GM18511 (cell line): ENCODE measurements around the gene PRDM16.

Experiments
- ATAC-seq: cut with Tn5 transposase; IDR thresholded peaks from one replicate; pipeline ENCODE4 v1.9.1; 2021; ENCODE audit warnings: mild to moderate bottlenecking, moderate library complexity; ENCODE audit not compliant: unreplicated experiment

The PRDM16 gene

GRCh38 chr1:3176028-3176427, 107.0 kb downstream of the PRDM16 start:
- no peak for ATAC-seq

DNA sequence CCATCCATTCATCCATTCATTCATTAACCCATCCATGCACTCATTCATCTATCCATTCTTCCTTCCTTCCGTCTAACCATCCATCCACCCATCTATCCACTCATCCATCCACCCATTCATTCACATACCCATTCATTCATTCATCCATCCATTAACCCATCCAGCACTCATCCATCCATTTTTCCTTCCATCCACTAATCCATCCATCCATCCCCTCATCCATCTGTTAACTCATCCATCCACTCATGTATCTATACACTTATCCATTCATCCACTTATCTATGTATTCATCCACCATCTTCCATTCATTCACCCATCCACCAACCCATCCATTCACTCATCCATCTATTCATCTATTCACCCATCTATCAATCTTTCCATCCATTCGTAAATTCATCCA, 107.8 kb downstream of the PRDM16 start:
- ATAC-seq: no peak

GRCh38 chr1:3178279-3178678, 109.3 kb downstream of the PRDM16 start:
- no peak for ATAC-seq

- no peak for ATAC-seq
Measured at GRCh38 chr1:3179471-3179870, 110.5 kb downstream of the PRDM16 start.

- ATAC-seq: no peak
Measured at GRCh38 chr1:3180915-3181314, 111.9 kb downstream of the PRDM16 start.

DNA sequence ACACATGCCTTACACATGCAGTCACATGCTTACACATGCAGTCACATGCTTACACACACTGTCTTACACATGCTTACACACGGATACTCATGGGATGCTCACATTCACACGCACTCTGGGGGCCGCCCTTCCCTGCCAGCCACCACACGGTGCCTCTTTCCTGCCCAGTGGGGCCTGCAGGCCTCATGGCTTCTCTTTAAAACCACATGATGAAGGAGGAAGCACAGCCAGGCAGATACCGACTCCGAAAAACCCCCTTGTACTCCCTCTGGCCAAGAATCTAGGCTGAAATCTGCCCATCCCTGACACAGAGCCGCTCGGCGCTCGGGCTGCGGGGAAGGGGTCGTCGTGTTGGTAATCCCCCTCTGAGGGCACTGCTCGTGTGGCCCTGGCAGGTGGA, 113.0 kb downstream of the PRDM16 start:
- no peak for ATAC-seq

DNA sequence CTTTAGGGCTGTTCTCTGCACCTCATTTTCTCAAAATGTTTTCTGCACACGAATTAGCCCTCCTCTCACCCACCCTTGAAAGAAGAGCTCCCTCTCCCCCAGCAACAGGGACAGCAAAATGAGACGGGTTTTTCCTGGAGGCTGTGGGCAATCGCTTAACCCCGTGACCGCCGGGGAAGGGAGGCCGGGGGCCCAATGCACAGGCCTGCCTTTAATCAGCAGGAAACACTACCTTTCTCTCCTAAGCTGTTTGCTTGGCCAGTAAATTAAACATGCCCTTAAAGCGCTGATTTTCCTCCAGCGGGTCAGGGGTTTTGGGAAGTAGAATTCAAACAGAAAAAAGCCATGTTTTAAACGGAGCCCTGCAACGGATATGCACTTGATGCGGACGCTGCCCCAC, 114.4 kb downstream of the PRDM16 start:
- ATAC-seq: no peak

DNA sequence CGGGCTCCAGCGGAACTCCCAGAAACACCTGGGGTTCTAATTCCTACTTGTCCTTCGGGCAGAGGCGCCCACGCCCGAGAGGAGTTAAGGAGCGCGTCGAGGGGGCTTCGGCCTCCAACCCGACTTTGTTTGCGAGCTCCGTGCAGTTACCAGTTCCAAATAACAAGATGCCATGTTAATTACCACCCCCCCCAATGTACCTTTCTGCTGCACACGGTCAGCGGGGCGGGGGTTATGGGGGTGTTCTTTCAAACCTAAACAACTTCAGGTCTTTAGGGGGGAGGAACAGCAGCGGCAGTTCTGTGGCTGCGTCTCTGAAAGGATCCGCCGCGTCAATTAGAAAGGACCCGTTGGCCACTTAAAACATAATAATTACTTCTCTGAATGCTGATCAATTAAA, 114.8 kb downstream of the PRDM16 start:
- no peak for ATAC-seq

GRCh38 chr1:3184666-3185065, 115.7 kb downstream of the PRDM16 start:
- ATAC-seq: no peak

DNA sequence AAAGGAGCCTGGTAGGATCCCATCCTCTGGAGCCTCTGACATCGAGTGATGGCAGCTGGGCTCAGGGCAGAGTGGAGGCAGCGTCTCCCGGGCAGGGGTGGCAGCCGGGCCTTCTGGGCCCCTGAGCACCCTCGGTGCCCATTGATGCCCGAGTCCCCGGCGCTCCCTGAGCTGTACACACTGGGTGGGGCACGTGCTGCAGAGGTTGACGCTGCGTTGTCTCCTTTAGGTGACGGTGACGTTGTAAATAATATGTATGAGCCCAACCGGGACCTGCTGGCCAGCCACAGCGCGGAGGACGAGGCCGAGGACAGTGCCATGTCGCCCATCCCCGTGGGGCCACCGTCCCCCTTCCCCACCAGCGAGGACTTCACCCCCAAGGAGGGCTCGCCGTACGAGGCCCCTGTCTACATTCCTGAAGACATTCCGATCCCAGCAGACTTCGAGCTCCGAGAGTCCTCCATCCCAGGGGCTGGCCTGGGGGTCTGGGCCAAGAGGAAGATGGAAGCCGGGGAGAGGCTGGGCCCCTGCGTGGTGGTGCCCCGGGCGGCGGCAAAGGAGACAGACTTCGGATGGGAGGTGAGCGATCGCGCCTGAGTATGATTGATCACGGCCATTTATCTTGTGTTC, 117.0 kb downstream of the PRDM16 start:
- no peak for ATAC-seq

GRCh38 chr1:3186526-3186921, 117.5 kb downstream of the PRDM16 start:
- ATAC-seq: no peak

- ATAC-seq: no peak
Measured at GRCh38 chr1:3187415-3188149, 118.6 kb downstream of the PRDM16 start.

GRCh38 chr1:3188150-3188971, 119.4 kb downstream of the PRDM16 start:
- no peak for ATAC-seq

DNA sequence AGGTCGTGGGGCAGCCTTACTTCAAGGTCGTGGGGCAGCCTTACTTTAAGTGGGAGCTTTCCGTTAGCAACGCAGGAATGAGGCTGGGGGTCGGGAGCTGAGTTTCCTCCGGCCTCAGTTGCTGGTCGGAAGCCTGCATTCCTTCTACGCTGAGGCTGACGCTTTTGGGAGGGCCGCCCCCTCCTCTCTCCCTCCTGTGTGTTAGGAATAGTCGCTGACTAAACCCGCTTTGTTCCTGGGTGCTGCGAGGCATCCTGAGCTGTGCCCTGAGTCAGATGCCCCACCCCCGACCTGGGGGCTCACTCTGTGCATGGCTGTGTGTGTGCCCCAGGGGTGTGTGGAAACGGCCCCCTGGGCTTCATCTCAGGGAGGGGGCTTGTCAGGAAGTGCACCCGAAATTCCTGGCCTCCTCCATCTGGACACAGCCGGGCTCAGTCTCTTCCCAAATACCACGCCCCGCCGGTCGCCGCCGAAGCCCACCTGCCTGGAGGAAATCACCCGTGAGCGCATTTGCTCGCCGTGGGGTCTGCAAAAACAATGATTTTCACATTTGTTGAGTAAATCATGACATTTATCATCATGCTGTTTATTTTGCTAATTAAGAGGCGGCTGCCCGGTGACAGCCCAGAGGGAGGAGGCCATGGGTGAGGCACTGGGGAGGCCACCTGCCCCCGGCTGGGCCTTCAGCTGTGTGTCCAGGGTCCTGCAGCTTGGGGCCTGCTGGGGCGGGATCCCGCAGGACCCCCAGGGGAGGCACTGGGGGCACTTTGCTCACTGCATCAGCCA, 121.4 kb downstream of the PRDM16 start:
- ATAC-seq: no peak

GRCh38 chr1:3192361-3192760, 123.4 kb downstream of the PRDM16 start:
- ATAC-seq: no peak

- no peak for ATAC-seq
Measured at GRCh38 chr1:3192825-3193224, 123.8 kb downstream of the PRDM16 start.

DNA sequence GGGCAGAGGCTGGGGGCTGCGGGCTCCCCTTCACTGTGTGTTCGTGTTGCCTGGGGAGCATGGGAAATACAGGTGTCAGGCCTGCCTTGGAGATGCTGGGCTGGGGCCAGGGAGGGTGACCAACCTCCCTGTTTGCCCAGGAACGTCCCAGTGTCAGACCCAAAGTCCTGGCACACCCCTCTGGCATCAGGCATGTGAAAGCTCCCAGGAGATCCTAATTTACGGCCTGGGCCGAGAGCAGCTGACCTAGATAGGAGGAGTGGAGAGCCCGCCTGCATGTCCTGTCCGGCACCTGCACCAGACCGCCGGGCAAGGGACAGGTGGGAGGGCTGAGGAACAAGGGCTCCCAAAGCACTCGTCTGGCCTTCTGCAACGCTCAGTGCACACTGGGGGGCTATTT, 124.8 kb downstream of the PRDM16 start:
- ATAC-seq: no peak

- ATAC-seq: no peak
Measured at GRCh38 chr1:3194760-3195479, 125.9 kb downstream of the PRDM16 start.

DNA sequence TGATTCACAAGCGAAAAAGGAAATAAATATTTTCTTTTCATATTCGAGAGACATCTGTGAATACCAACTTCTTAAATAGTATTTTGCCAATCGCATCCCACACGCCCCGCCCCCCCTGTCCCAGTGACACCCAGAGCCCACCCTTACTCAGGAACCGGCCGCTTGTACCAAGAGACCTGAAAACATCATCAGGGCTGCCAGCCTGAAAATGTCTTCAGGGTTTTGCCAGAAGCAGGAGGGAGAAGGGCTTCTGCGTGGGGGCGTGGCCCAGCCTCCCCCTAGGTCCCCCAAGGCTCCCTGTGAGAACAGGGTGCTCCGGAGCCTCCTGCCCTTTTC, 126.4 kb downstream of the PRDM16 start:
- ATAC-seq: no peak

DNA sequence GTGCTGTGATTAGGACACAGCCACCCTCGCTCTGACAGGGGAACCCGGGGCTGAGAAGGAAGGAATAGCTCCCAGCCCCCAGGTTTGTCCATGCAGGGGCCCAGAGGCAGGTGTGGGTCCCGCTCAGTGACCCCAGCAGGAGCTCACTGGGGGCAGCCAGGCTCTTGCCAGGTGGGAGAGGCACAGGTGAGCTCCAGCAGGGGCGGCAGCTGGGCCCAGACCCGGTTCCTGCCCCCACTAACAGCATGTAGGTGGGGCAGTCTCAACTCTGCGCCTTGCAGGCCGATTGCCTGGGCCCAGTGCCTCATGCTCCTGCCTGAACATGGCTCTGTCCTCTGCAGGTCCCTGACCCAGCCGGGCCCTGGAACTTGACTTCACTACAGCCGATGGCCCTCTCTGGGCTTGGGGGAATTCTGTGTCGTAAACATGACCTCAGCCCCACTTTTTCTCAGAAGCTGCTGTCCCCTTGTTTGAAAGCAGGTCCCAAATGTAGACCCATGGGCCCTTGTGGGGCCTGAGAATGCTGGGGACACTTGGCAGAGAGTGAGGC, 127.0 kb downstream of the PRDM16 start:
- ATAC-seq: no peak
